GM10847 (cell line): Measurements from ENCODE around the gene SPEM3.

Experiments used
- POLR2A ChIP-seq: IDR thresholded peaks from 2 replicates; pipeline ENCODE4 v1.6.1; 2011; ENCODE audit not compliant: insufficient read length; ENCODE audit errors: extremely low read depth

SPEM3 gene

DNA sequence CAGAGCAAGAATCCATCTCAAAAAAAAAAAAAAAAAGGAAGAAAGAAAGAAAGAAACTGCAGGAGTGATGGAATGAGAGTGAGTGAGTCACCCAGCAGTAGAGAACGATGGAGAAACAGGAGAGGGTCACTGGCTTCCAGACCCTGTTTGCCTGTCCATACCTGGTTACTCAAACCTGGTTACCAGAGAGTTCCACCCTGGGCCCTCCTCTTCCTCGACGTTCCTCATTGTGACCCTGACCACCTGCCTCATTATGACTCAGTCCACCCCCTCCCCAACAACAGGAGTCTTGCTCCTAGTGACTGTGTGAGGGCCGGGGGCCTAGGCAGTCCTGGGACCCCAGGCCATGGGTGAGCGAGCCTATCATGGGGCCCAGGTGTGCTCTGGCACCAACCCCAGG lies at the start of gene SPEM3:
TSS of gene SPEM3 (plus strand) at position 301 of the 400 bp plus-strand sequence. CDS start at position 347, 46 bp downstream.
- no peak for TF ChIP-seq POLR2A

DNA sequence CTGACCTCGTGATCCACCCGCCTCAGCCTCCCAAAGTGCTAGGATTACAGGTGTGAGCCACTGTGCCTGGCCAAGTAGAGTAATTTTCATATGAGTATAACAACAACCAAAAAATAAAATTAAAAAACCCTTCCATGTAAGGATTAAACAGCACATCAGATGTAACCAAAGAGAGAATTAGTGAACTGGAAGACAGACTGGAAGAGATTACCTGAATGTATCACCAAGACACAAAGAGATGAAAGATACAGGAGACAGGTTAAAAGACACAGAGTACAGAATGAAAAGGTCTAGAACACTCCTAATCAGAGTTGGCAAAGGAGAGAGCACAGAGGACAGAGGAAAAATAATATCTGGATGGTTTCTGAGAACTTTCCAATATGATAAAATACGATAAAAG lies 49.5 kb upstream of the SPEM3 start:
- TF ChIP-seq POLR2A: no peak

DNA sequence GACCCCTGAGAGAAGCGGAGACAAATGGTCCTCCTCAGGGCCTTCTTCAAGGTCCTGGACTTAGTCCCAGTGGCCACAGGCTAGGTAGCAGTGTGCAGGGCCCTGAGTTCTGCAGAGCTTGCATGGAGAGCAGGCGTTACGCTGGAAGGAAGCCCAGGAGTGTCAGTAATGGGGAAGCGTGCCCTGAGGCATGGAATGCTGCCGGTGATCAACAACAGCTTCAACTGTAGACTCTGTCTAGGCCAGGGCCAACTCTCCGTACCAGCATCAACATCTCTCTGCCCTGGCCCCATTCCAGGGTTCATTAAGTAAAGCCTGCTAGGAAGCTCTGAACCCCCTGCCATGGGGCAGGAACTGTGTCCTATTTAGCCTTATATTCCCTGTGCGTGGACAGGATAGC lies 48.3 kb upstream of the SPEM3 start:
- TF ChIP-seq POLR2A: no peak

DNA sequence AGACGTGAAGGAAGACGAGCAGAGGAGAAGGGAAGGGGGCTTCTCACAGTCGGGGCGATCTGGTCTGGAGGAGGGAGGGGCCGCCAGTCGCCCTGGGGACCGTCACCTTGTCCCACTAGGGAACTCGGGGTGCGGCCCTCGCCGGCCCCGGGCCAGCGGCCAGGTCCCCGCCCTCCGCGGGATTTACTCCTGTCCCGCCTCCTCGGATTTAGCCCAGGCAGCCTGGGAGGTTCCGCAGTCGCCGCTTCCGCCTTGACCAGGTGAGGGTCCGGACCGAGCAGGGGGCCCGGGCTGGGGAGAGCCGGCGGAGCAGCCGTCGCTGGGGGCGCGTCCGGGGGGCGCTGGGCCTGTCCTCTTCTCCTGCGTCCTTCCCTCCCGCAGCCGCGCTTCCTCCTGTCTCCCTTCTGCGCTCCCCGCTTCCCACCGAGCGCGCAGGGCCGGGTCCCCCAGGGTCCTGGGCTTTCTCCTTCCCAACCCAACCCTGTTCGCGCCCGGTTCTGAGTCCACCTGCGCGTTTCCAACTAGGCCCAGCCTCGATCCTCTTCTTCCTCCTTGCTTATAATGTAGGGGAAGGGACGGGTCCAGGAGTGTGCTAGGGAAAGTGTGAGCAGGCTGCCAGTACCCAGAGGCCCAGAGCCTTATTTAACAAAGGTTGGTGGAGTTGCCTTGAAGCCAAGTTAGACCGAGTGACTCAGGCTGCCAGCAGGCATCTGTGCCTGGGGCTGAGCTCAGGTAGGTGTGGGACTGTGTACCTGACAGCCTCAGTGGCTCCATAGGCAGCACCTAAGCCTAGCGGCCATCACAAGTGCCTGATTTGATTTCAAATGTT lies 47.6 kb upstream of the SPEM3 start, which contains the start of gene TNK1:
TSS of gene TNK1 (plus strand) at position 235 of the 829 bp plus-strand sequence. CDS start 1,838 bp downstream, outside the sequence.
- no peak for TF ChIP-seq POLR2A

DNA sequence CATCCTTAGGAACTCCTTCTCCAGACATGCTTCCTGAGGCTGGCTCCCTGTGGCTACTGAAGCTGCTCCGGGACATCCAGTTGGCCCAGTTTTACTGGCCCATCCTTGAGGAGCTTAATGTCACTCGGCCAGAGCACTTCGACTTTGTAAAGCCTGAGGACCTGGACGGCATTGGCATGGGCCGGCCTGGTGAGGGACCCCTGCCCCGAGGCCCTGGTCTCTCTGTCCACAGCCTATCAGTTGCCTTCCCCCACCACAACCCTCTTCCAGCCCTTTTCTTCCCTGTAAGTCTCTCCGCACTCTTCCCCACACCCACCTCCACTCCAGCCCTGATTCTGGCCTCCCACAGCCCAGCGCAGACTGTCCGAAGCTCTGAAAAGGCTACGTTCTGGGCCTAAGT lies 45.8 kb upstream of the SPEM3 start:
- TF ChIP-seq POLR2A: no peak

DNA sequence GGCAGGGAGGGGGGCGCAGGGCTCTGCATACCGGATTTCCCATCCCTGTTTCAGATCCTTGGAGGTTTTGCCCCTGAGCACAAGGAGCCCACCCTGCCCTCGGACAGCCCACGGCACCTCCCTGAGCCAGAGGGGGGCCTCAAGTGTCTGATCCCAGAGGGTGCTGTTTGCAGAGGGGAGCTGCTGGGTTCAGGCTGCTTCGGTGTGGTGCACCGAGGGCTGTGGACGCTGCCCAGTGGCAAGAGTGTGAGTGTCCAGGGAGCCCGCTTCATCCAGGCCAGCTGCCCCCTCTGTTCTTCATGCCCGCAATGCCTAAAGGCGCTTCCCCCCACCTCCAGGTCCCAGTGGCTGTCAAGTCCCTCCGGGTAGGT lies 45.3 kb upstream of the SPEM3 start:
- no peak for TF ChIP-seq POLR2A

DNA sequence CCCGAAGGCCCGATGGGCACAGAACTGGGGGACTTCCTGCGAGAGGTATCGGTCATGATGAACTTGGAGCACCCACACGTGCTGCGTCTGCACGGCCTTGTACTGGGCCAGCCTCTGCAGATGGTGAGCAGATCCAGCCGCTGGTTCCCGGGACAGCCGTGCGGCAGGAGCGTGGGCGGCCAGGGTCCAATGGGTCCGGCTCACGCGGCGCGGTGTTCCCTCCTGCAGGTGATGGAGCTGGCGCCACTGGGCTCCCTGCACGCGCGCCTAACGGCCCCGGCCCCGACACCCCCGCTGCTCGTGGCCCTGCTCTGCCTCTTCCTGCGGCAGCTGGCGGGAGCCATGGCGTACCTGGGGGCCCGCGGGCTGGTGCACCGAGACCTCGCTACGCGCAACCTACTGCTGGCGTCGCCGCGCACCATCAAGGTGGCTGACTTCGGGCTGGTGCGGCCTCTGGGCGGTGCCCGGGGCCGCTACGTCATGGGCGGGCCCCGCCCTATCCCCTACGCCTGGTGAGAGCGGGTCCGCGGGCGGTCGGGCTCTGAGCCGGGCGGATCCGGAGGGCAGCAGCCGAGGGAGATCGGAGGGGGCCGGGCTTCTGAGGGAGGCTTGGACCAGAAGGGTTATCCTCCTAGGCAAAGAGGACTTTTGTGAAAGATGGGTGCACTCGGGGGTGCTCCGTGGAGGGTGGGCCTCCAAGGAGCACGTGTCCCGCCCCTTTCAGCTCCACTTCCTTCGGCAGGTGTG lies 44.7 kb upstream of the SPEM3 start:
- TF ChIP-seq POLR2A: peak; percentile 28

DNA sequence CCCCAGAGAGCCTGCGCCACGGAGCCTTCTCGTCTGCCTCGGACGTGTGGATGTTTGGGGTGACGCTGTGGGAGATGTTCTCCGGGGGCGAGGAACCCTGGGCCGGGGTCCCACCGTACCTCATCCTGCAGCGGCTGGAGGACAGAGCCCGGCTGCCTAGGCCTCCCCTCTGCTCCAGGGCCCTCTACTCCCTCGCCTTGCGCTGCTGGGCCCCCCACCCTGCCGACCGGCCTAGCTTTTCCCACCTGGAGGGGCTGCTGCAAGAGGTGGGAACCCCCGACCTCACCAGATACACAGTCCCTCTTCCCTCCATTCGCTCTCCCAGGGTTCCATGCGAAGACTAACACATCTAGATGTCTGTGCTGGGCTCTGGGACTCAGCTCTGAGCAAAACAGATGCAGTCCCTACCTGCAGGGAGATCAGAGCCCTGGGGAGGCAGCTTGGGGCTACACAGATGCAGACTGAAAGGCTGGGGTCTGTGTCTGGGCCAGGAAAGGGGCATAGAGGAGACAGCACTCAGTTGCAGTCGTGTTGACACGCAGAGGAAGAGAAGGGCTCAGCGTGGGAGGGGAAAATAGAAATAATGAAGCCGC lies 44.1 kb upstream of the SPEM3 start:
- TF ChIP-seq POLR2A: no peak

DNA sequence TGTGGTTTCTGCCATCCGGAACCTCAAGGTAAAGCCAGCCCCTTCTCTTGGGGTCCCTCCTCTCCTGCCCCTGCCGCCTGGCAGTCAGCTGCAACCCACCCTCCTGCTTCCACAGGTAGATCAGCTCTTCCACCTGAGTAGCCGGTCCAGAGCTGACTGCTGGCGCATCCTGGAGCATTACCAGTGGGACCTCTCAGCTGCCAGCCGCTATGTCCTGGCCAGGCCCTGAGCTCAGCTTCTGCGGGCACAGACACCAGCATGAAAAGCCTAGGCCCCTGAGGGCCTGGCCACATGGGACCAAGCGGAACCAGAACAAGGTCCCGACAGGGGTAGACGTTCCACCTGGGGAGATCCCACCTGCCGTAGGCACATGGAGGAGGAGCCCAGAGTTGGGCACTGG lies 39.8 kb upstream of the SPEM3 start:
- TF ChIP-seq POLR2A: no peak

DNA sequence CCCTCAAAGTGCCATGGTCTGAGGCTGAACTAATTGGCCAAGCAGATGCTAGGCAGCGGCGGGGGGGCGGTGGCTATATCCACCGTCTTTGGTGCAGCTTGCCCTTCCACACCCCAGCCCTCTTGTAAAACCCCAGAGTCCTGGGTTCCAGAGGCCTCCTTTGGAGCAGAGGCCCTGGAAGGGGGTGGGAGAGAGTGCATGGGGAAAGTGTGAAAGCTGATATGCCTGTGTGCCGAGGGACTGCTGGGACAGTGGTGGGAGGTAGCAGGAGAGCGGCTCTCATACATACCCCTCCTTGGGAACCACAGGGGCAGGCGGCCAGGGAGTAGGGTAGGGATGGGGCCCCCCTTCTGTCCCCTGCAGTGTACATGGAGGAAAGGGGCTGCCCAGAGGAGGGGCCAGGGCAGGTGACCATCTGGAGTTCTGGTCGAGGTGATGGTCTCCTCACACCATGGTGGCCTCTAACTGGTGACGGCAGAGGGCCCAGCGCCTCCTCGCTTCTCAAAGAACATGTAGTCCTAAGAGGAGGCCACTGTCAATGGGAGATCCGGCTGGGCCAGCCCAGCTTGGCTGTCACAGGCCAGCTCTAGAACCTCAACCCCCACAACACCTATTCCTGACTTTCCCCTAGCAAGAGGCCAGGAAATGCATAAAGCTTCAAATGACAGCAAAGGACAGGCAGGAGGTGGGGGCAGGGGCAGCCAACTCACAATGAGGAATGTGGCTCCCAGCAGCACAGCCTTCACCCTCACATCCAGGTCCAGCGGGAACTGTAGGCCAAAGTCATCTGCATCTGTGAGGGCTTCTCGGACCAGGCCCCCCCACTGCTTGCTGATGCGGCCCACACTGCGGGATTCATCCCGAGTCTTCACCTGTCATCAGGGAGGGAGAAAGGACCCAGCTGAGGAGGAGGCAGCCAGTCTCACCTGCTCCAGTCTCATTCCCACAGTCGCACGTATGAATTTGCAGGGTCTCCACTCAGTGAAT lies 38.4 kb upstream of the SPEM3 start:
- TF ChIP-seq POLR2A: no peak

DNA sequence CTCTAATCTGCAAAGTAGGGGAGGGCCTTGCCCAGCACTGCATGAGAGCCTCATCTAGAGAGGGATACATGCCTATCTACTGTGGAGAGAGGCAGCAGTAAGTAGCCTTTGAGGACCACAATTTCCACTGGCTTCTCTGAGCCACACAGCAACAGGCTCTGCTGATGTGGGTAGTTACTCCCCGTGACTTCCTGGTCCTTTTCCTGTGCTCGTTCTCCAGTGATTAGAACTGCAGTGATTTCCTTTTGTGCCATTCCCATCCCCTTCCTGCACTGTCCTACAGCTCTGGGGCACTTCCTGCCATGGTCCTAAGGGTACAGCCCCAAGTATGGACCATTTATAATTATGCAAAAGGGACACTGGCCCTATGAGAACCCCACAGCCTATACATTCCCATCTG lies 37.4 kb upstream of the SPEM3 start:
- no peak for TF ChIP-seq POLR2A

DNA sequence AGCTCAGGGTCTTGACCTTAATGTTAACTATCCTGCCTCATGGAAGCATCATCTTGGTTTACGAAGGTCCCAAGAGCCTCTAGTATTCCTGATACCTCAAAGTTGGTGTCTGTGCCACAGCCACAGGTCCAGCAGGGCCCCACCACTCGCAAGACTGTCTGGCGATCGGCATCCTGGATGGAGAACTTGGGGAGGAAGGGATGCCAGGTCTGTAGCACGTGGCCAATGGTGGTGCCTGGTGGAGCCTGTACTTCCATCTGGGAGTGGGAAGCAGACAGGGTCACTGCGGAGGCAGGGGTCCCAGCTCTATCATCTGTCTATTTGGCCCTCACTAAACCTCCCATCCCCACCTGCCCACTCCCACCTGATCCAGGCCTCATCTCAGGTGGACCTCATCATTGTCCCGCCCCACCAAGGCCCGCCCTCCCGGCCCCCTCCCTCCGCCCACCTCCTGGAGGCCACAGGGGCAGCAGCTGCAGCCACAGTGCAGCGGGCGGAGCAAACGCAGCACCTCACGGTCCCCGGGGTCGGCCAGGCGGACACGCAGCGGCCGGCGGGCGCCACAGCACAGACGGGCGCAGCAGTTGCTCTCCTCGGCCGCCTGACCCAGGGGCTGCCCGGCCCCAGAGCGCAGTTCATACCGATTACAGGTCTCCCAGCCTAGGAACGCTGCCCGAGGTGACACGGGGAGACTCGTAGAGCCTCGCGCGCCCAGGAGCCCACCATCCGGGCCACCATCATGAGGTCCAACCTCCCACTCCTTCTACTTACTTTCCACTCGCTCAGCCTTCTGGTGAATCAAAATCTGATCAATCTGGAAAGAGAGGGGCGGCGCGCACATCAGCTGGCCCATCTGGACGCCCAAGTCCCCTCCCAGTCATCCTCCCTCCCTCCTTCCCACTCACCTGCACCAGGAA lies 35.7 kb upstream of the SPEM3 start:
- no peak for TF ChIP-seq POLR2A

DNA sequence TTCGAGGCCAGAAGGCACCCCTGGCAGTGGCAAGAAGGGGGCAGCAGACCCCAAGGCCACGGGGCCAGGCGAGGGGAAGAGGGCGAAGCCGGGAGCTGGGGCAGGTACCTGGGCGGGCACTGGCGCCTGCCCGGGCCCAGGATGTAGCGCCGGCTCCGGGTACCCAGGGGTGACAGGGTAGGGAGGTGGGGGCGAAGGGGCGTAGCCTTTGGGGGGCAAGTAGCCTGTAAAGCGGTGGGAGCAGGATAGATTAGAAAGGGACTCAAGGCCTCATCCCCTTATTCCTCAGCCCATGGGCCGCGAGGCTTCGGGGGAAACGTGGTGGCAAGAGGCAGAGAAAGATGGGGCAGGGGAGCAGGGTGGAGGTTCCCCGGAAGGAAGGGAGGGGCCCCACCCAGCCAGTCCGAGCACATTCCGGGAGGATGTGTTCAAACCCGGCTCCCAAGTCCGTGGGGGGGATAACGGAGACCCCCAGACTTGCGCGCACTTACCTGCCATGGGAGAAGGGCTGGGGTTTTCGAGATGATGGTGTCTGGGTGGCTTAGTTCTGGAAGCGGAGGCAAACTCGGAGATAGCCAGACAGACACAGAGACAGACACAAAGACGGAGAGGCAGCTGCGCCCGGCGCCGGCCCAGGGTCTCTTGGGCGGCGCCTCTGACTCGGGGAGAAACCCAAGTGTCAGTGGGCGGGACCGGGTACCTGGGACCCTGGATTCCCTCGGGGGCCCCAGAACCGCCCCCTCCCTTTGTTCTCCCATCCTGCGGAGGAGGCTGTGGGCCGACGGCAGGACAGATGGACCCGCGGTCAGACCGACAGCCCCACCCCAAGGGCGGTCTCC lies 34.8 kb upstream of the SPEM3 start:
- no peak for TF ChIP-seq POLR2A
